SK-N-SH (cell line): ENCODE data around the gene GRK1.

Experiments
- EZH2phosphoT487 ChIP-seq: fragments of 200-600 bp; sonication (generic); IDR thresholded peaks from 2 replicates; pipeline ENCODE4 v1.6.1; 2017; ENCODE audit warnings: low read depth, mixed run types, mild to moderate bottlenecking, antibody characterized with exemption, moderate library complexity, borderline replicate concordance
- JUND ChIP-seq: IDR thresholded peaks from 2 replicates; pipeline ENCODE4 v1.4.0; 2012
- TAF1 ChIP-seq: IDR thresholded peaks from 2 replicates; pipeline ENCODE4 v1.6.1; 2012; ENCODE audit warnings: low read depth, mild to moderate bottlenecking, low read length, moderate library complexity, borderline replicate concordance
- TCF12 ChIP-seq: IDR thresholded peaks from 2 replicates; pipeline ENCODE4 v1.4.0; 2012
- TF ChIP-seq, protein P1 (sequence below): fragments of 200-600 bp; sonication (generic); IDR thresholded peaks from 2 replicates; pipeline ENCODE4 v1.6.1; 2017; ENCODE audit warnings: antibody characterized with exemption, mild to moderate bottlenecking, moderate library complexity

DNA sequence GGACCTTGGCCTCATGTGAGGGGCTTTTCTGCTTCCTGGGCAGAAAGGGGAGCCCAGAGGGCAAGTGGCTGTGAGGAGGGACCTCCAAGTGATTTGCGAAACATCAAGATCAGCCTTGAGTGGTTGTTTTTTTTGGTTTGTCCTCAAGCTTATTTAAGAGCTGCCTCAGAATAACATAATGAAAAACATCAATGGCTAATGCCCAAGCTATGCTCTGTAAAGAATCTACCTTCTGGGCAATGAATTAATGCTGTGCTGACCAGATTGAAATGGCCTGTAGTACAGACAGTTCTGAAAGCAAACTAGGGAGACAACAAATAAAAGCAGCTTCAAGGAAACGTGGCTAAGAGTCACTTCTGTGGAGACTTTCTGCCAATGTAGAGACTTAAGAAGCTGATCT lies 100.3 kb downstream of the GRK1 start:
- TF ChIP-seq, protein P1, sequence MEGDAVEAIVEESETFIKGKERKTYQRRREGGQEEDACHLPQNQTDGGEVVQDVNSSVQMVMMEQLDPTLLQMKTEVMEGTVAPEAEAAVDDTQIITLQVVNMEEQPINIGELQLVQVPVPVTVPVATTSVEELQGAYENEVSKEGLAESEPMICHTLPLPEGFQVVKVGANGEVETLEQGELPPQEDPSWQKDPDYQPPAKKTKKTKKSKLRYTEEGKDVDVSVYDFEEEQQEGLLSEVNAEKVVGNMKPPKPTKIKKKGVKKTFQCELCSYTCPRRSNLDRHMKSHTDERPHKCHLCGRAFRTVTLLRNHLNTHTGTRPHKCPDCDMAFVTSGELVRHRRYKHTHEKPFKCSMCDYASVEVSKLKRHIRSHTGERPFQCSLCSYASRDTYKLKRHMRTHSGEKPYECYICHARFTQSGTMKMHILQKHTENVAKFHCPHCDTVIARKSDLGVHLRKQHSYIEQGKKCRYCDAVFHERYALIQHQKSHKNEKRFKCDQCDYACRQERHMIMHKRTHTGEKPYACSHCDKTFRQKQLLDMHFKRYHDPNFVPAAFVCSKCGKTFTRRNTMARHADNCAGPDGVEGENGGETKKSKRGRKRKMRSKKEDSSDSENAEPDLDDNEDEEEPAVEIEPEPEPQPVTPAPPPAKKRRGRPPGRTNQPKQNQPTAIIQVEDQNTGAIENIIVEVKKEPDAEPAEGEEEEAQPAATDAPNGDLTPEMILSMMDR = no peak
- TF ChIP-seq TAF1 (no peak), TCF12 (no peak), EZH2phosphoT487 (no peak), JUND (no peak)
